LHCN-M2 (cell line): ENCODE measurements around the gene TMEM186. TPM values are rescaled to one million over a fixed set of nuclear protein-coding genes. Genes with fewer than 3 reads are reported as not detected.
A peak's percentile ranks its signal among the peaks of the same experiment; 100 is the strongest.
"Not testable (repeated sequence)": the region's sequence is repeated elsewhere in the genome, so short reads cannot be mapped to it uniquely, and the experiment has no call there.

Experiments
- DNase-seq: peaks from one replicate; pipeline ENCODE4 v3.0.0-alpha.2; 2012; ENCODE audit warnings: low read depth
- total RNA-seq: library from RNA; depleted of rRNA; stranded (reverse); fragments of >200 nt; gene quantifications from 2 replicates; pipeline ENCODE4 v1.2.3, GENCODE V29; 2014; rRNA removed

TMEM186 gene
- total RNA-seq, 1 experiment from 2014 or later = 4.4 TPM

DNA sequence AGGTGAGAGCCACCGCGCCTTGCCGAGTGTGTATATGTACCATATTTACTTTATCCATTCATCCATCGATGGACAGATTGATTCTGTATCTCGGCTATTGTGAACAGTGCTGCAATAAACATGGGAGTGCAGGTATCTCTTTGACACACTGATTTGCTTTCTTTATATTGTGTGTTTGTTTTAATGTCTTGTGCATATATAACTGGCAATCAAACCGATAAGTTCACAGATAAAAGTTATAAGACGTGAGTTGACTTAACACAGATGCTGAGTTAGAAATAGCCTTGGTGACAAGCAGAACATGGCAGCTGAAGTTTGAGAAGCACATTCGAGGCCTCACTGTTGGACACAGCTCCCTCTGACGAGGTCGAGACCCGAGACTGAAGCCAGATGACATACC, 23.2 kb downstream of the TMEM186 start:
- DNase-seq = no peak

GRCh38 chr16:8773537-8773936, 23.9 kb downstream of the TMEM186 start:
- no peak for DNase-seq

- DNase-seq = no peak
These were observed 28.7 kb downstream of the TMEM186 start for GRCh38 chr16:8768692-8769091.

GRCh38 chr16:8768283-8768682, 29.2 kb downstream of the TMEM186 start:
- no peak for DNase-seq

DNA sequence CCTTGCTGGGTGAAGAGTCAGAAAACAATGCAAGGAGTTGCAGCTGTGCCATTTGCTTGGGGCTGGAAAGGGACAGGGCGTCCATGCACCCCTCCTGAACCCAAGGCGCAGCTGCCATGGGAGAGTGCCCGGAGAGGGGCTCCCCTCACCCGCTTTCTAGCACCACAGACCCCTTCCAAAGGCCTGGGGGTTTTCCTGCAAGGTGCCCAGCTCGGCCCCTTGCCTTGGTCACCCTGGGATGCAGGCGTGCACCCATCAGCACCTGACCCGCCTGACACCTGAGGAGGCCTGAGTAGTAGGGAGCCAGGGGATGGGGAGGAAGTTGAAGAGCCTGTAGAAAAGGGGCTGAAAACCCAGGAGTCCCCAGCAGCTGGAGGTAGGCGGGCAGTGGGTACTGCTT, 30.3 kb downstream of the TMEM186 start:
- DNase-seq = no peak

- DNase-seq = no peak
These were observed 32.8 kb downstream of the TMEM186 start for GRCh38 chr16:8764525-8765250.

DNA sequence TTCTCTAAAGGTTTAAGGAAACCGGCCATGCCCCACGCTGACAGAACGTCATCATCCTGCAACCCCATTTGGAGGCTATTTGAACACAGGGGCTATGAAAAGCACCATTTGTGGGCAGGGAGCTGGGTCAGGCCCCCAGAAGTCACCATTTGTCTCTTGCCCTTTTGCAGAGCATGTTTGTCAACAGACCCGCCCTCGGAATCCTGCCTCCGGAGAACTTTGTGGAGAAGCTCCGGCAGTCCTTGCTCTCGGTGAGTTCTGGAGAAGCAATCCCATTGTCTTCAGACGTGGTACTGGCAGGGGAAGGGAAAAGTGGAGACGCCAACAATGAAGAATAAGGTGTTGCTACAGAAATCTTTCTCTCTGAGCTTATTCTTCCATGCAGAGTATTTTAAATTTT, 33.5 kb downstream of the TMEM186 start:
- DNase-seq = no peak

GRCh38 chr16:8763083-8763482, 34.4 kb downstream of the TMEM186 start:
- DNase-seq = no peak

DNA sequence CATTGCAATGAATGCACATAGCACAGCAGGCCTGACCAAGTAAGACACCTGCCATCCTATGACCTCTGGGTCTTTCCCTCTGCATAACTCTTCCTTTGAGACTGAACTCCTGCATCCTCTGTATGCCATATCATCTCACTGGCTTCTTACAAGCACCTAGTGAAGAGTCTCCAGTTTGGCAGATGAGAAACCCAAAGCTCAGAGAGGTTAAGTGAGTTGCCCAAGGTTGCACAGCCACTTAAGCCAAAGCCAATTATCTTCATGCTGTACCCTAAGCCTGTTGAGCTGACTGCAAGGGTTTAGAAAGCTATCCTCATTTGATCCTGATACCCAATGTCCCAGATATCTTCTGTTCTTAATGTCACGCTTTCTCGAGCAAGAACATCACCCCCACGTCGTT, 35.2 kb downstream of the TMEM186 start:
- no peak for DNase-seq

DNA sequence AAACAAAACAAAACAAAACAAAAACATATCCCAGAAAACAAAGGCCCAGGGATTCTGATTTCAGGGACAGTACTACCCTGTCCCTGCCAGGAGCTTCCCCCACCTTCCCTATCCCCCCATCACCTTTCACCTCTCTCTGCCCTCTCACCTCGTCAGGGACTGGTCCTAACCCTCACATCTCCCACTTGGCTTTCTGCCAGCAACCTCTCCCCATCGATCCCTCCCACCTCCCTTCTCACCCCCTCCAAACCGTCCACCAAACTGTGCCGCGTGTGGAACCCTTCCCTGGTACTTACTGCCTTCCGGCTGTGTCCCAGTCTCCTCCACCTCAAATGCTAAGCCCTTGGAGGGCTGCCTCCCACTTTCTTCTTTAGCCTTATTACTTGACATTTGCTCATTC, 36.4 kb downstream of the TMEM186 start:
- DNase-seq = no peak

- no peak for DNase-seq
These were observed 37.4 kb downstream of the TMEM186 start for GRCh38 chr16:8760021-8760420.

- DNase-seq = no peak
These were observed 39.4 kb downstream of the TMEM186 start for GRCh38 chr16:8758022-8758421.

GRCh38 chr16:8756755-8757154, 40.7 kb downstream of the TMEM186 start:
- no peak for DNase-seq

- no peak for DNase-seq
These were observed 43.9 kb downstream of the TMEM186 start for GRCh38 chr16:8753416-8754054.

DNA sequence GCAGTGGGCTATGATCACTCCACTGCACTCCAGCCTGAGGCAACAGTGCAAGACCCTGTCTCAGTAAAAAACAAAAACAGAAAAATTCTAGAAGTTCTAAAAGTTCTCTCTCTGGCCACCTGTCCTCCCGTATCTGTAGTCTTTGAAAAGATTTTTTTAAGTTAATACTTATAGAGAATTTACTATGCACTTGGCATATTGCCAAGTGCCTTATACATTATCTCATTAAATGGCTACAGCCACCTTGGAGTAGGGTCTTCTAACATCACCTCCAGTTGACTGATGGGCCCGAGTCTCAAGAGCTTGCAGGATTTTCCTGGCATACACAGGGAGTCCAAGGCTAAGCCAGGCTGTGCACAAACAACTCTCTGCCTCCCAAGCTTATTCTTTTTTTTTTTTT, 44.7 kb downstream of the TMEM186 start:
- no peak for DNase-seq

- DNase-seq = peak; percentile 55
These were observed 45.7 kb downstream of the TMEM186 start for GRCh38 chr16:8751481-8752311.

- DNase-seq = not testable (repeated sequence)
These were observed 48.5 kb downstream of the TMEM186 start for GRCh38 chr16:8748944-8749343.

Other genes with a start within 250 kb of the TMEM186 start
- not detected in 2 replicates for gene TMEM114, start 207.1 kb downstream of the TMEM186 start, total RNA-seq
- 10.1 and 17.1 TPM in 2 replicates for gene METTL22, start 175.9 kb downstream of the TMEM186 start, total RNA-seq
- gene ABAT, start 123.0 kb downstream of the TMEM186 start, total RNA-seq = 0.29 and 0.32 TPM in 2 replicates
- 29.9 and 30.3 TPM in 2 replicates for gene PMM2, start 200 bp upstream of the TMEM186 start, total RNA-seq
- gene CARHSP1, start 71.4 kb upstream of the TMEM186 start, total RNA-seq = 220 and 222 TPM in 2 replicates
- gene LITAFD, start 84.7 kb upstream of the TMEM186 start, total RNA-seq = not detected in 2 replicates
- 29.9 and 38.8 TPM in 2 replicates for gene USP7, start 166.3 kb upstream of the TMEM186 start, total RNA-seq